IMR-90 (cell line): Measurements from ENCODE around the gene DYNLT2B. TPM values are rescaled to one million over a fixed set of nuclear protein-coding genes. Genes with fewer than 3 reads are reported as not detected.

Source experiments
- ATAC-seq: fragments of 200-7000 bp; cut with Tn5 transposase; 2 replicates; pipeline ENCODE4 v1.9.1; 2020; ENCODE audit warnings: low read depth, mild to moderate bottlenecking, moderate library complexity
- BruUV-seq: library from RNA; stranded (reverse); fragments of 400-500 nt; replicated peaks from 2 replicates; lab custom pipeline; 2021; lab: Mats Ljungman, UMichigan
- CTCF ChIA-PET: fragments of 300-600 bp; formaldehyde crosslinking; extraction: SDS; loops from one replicate; lab custom pipeline; 2021; ENCODE audit warnings: antibody characterized with exemption; lab: Yijun Ruan, JAX
- POLR2A ChIA-PET: fragments of 300-600 bp; sonication (Branson Sonifier 250); formaldehyde crosslinking; loops from one replicate; lab custom pipeline; 2022; ENCODE audit warnings: antibody characterized with exemption; ENCODE audit not compliant: unreplicated experiment; lab: Charles Lee
- DNase-seq: peaks from one replicate; pipeline ENCODE4 v3.0.0; 2013
- H2AFZ ChIP-seq: replicated peaks from 2 replicates; pipeline ENCODE3; 2013; ENCODE audit warnings: low read length, mild to moderate bottlenecking; ENCODE audit not compliant: poor library complexity
- H2AK5ac ChIP-seq: 2 replicates; pipeline ENCODE4 v1.6.1; 2013; ENCODE audit warnings: low read depth, low read length, inconsistent platforms
- H2AK9ac ChIP-seq: replicated peaks from 2 replicates; pipeline ENCODE3; 2013; ENCODE audit warnings: mild to moderate bottlenecking, low read depth, low read length, moderate library complexity; ENCODE audit not compliant: poor library complexity
- H2BK120ac ChIP-seq: 2 replicates; pipeline ENCODE4 v1.6.1; 2013; ENCODE audit warnings: low read depth, low read length, inconsistent platforms
- H2BK15ac ChIP-seq: 3 replicates; pipeline ENCODE4 v1.6.1; 2013; ENCODE audit warnings: low read depth, low read length, inconsistent platforms
- H2BK20ac ChIP-seq: 2 replicates; pipeline ENCODE4 v1.6.1; 2013; ENCODE audit warnings: low read depth, mild to moderate bottlenecking, inconsistent platforms, low read length, moderate library complexity
- H2BK5ac ChIP-seq: 2 replicates; pipeline ENCODE4 v1.6.1; 2013; ENCODE audit warnings: mild to moderate bottlenecking, low read depth, low read length, inconsistent platforms; ENCODE audit not compliant: poor library complexity, severe bottlenecking
- H3K14ac ChIP-seq: replicated peaks from 2 replicates; pipeline ENCODE4 v1.6.1; 2013; ENCODE audit warnings: low read depth, low read length, inconsistent platforms
- H3K18ac ChIP-seq: 2 replicates; pipeline ENCODE4 v1.6.1; 2013; ENCODE audit warnings: low read depth, low read length, control low read depth
- H3K23ac ChIP-seq: 2 replicates; pipeline ENCODE4 v1.6.1; 2013; ENCODE audit warnings: low read depth, low read length, inconsistent platforms
- H3K27ac ChIP-seq: 2 replicates; pipeline ENCODE4 v1.5.1; 2013; ENCODE audit warnings: mild to moderate bottlenecking, control low read depth, low read length; ENCODE audit not compliant: insufficient read depth
- H3K27me3 ChIP-seq: 2 replicates; pipeline ENCODE4 v1.6.1; 2013; ENCODE audit warnings: low read length; ENCODE audit not compliant: control insufficient read depth, insufficient read depth
- H3K36me3 ChIP-seq: 2 replicates; pipeline ENCODE4 v1.6.1; 2013; ENCODE audit warnings: low read length, mixed read lengths; ENCODE audit not compliant: control insufficient read depth, insufficient read depth
- H3K4ac ChIP-seq: 2 replicates; pipeline ENCODE4 v1.6.1; 2013; ENCODE audit warnings: low read depth, low read length, inconsistent platforms
- H3K4me1 ChIP-seq: 2 replicates; pipeline ENCODE4 v1.6.1; 2013; ENCODE audit warnings: low read length, mixed read lengths; ENCODE audit not compliant: control insufficient read depth, insufficient read depth
- H3K4me2 ChIP-seq: 2 replicates; pipeline ENCODE4 v1.6.1; 2013; ENCODE audit warnings: low read depth, mild to moderate bottlenecking, control low read depth, low read length, moderate library complexity
- H3K4me3 ChIP-seq: 2 replicates; pipeline ENCODE4 v1.5.1; 2013; ENCODE audit warnings: low read depth, mild to moderate bottlenecking, control low read depth, low read length, moderate library complexity; ENCODE audit not compliant: insufficient read depth
- H3K56ac ChIP-seq: 2 replicates; pipeline ENCODE4 v1.6.1; 2013; ENCODE audit warnings: low read length, inconsistent platforms; ENCODE audit not compliant: insufficient read depth; ENCODE audit errors: extremely low read depth
- H3K79me1 ChIP-seq, 2 experiments: 2 replicates each; pipeline ENCODE4 v1.6.1; 2013; ENCODE audit warnings: low read length in 2 of 2, inconsistent platforms in 1 of 2, low read depth in 1 of 2
- H3K9ac ChIP-seq: 2 replicates; pipeline ENCODE4 v1.6.1; 2013; ENCODE audit warnings: low read depth, low read length, control low read depth
- H3K9me1 ChIP-seq: 2 replicates; pipeline ENCODE4 v1.6.1; 2013; ENCODE audit warnings: low read length, inconsistent platforms; ENCODE audit not compliant: insufficient read depth
- H3K9me3 ChIP-seq: 2 replicates; pipeline ENCODE4 v1.6.1; 2013; ENCODE audit warnings: low read length; ENCODE audit not compliant: control insufficient read depth, insufficient read depth
- H4K20me1 ChIP-seq: 2 replicates; pipeline ENCODE4 v1.6.1; 2013; ENCODE audit warnings: low read length, inconsistent platforms; ENCODE audit not compliant: insufficient read depth
- H4K5ac ChIP-seq: 2 replicates; pipeline ENCODE4 v1.6.1; 2013; ENCODE audit warnings: mild to moderate bottlenecking, low read depth, low read length, control low read depth
- H4K8ac ChIP-seq, 2 experiments: 2 replicates each; pipeline ENCODE4 v1.6.1; 2013; ENCODE audit warnings: low read depth in 2 of 2, low read length in 2 of 2, control low read depth in 1 of 2, inconsistent platforms in 1 of 2
- H4K91ac ChIP-seq: 2 replicates; pipeline ENCODE4 v1.6.1; 2013; ENCODE audit warnings: low read depth, low read length, inconsistent platforms; ENCODE audit not compliant: insufficient read depth
- BHLHE40 ChIP-seq: fragments of 150-350 bp; IDR thresholded peaks from 2 replicates; pipeline ENCODE4 v1.6.1; 2016; ENCODE audit warnings: mild to moderate bottlenecking, low read depth, low read length
- CEBPB ChIP-seq: IDR thresholded peaks from 2 replicates; pipeline ENCODE4 v1.6.1; 2012; ENCODE audit warnings: low read depth, low read length, improper control_type of control experiment
- CHD1 ChIP-seq: IDR thresholded peaks from 2 replicates; pipeline ENCODE4 v1.6.1; 2012; ENCODE audit warnings: low read depth, low read length, improper control_type of control experiment
- CTCF ChIP-seq: conservative IDR thresholded peaks from 2 replicates; pipeline ENCODE4 v1.5.1; 2012; ENCODE audit warnings: mild to moderate bottlenecking, low read depth, low read length, improper control_type of control experiment
- ELK1 ChIP-seq: fragments of 150-350 bp; IDR thresholded peaks from 2 replicates; pipeline ENCODE4 v1.6.1; 2016; ENCODE audit warnings: low read depth, mild to moderate bottlenecking, low read length, moderate library complexity, borderline replicate concordance
- FOS ChIP-seq: fragments of 150-350 bp; IDR thresholded peaks from 2 replicates; pipeline ENCODE4 v1.6.1; 2016; ENCODE audit warnings: low read depth, low read length
- MAFK ChIP-seq: IDR thresholded peaks from 2 replicates; pipeline ENCODE4 v1.6.1; 2012; ENCODE audit warnings: low read depth, low read length, improper control_type of control experiment
- MAZ ChIP-seq: IDR thresholded peaks from 2 replicates; pipeline ENCODE4 v1.6.1; 2012; ENCODE audit warnings: low read depth, mild to moderate bottlenecking, low read length, improper control_type of control experiment, moderate library complexity, borderline replicate concordance
- MXI1 ChIP-seq: IDR thresholded peaks from 2 replicates; pipeline ENCODE4 v1.6.1; 2012; ENCODE audit warnings: low read depth, mild to moderate bottlenecking, low read length, moderate library complexity, borderline replicate concordance
- NFE2L2 ChIP-seq: fragments of 150-350 bp; IDR thresholded peaks from 2 replicates; pipeline ENCODE4 v1.6.1; 2016; ENCODE audit warnings: low read depth, mild to moderate bottlenecking, low read length
- POLR2A ChIP-seq: IDR thresholded peaks from 2 replicates; pipeline ENCODE4 v1.6.1; 2012; ENCODE audit warnings: mild to moderate bottlenecking, low read depth, low read length
- RAD21 ChIP-seq: IDR thresholded peaks from 2 replicates; pipeline ENCODE4 v1.6.1; 2012; ENCODE audit warnings: low read length, improper control_type of control experiment
- RCOR1 ChIP-seq: IDR thresholded peaks from 2 replicates; pipeline ENCODE4 v1.6.1; 2012; ENCODE audit warnings: mild to moderate bottlenecking, low read length, improper control_type of control experiment; ENCODE audit not compliant: insufficient replicate concordance
- RFX5 ChIP-seq: IDR thresholded peaks from 2 replicates; pipeline ENCODE4 v1.8.0; 2012; ENCODE audit warnings: low read depth, mild to moderate bottlenecking, low read length, moderate library complexity
- SMC3 ChIP-seq: fragments of 150-350 bp; IDR thresholded peaks from 2 replicates; pipeline ENCODE4 v1.6.1; 2016; ENCODE audit warnings: low read depth, mild to moderate bottlenecking, antibody characterized with exemption, low read length, moderate library complexity
- USF2 ChIP-seq: fragments of 150-350 bp; IDR thresholded peaks from 2 replicates; pipeline ENCODE4 v1.6.1; 2017; ENCODE audit warnings: mild to moderate bottlenecking, antibody characterized with exemption, low read length, low read depth
- WGBS, 2 experiments: methylation state at CpG; one replicate each; pipeline versions ENCODE4 v1.1.5 to v1.1.7; 2013; ENCODE audit warnings: missing lambda C conversion rate in 2 of 2; ENCODE audit not compliant: insufficient read length in 1 of 2; ENCODE audit errors: extremely low coverage in 2 of 2; 5-methylcytosine and 5-hydroxymethylcytosine counted together
- dilution Hi-C: fragments of 300-500 bp; cut with HindIII; formaldehyde crosslinking; loops from one replicate; pipeline ENCODE4 v1.14.3; 2018; ENCODE audit warnings: low sequenced_read_pairs; ENCODE audit not compliant: unreplicated experiment
- in situ Hi-C: fragments of 300-500 bp; cut with MboI; formaldehyde crosslinking; loops from 3 replicates; pipeline ENCODE4 v1.14.3; 2019; ENCODE audit warnings: low sequenced_read_pairs, inconsistent platforms, mixed read lengths
- intact Hi-C: fragments of 100-400 bp; cut with micrococcal nuclease; formaldehyde crosslinking; loops from 2 replicates; pipeline ENCODE4 v1.10.0; 2022
- polyA plus RNA-seq, 3 experiments: library from polyadenylated mRNA; depleted of rRNA; stranded (reverse); fragments of >200 nt; gene quantifications; 2 replicates each; pipeline ENCODE4 v1.2.3, GENCODE V29; 2012; ENCODE audit warnings: low replicate concordance in 1 of 3
- total RNA-seq: library from RNA; depleted of rRNA; stranded (reverse); fragments of >200 nt; gene quantifications from 2 replicates; pipeline ENCODE4 v1.2.3, GENCODE V29; 2012

The DYNLT2B gene
- total and polyA plus RNA-seq, 2 of the 4 experiments (the other 2 are of a cell fraction) = 2.2 to 6.0 TPM

GRCh38 chr3:196351541-196351940 lies 33.5 kb upstream of the DYNLT2B start:
- WGBS, 2 experiments = no CpG with 5 or more reads among the region's 6 CpGs
- CTCF ChIA-PET = no interaction called here
- TF ChIP-seq RAD21 (no peak), MXI1 (no peak), FOS (no peak), BHLHE40 (no peak), MAFK (no peak), CEBPB (no peak), MAZ (no peak), SMC3 (no peak), ELK1 (no peak), CTCF (no peak), USF2 (no peak), CHD1 (no peak), RCOR1 (no peak), NFE2L2 (no peak), RFX5 (no peak), POLR2A (no peak)

More at GRCh38 chr3:196351541-196351940, 33.5 kb upstream of the DYNLT2B start:
- no peak overlapping the region for H3K9ac ChIP-seq
- H2AK5ac ChIP-seq = no peak overlapping the region
- no peaks in the 10 kb centered on the region for H3K27me3 ChIP-seq
- no peak overlapping the region for H3K4me2 ChIP-seq
- POLR2A ChIA-PET = no interaction called here
- H3K56ac ChIP-seq = no peak overlapping the region
- no peak overlapping the region for H2AFZ ChIP-seq
- intact Hi-C loops (no loop called here), in situ Hi-C loops (no loop called here), dilution Hi-C loops (no loop called here)
- no peaks in the 10 kb centered on the region for H3K4me1 ChIP-seq
- H3K4me3 ChIP-seq = no peak overlapping the region
- H3K9me3 ChIP-seq = no peaks in the 10 kb centered on the region
- no peak overlapping the region for H2BK20ac ChIP-seq
- no peak overlapping the region for H2BK5ac ChIP-seq
- no peak overlapping the region for H3K18ac ChIP-seq
- H3K4ac ChIP-seq = no peak overlapping the region
- no peak overlapping the region for H4K8ac ChIP-seq
- H3K36me3 ChIP-seq = peaks cover 27% of the 10 kb centered on the region
- no peak overlapping the region for H4K5ac ChIP-seq
- H3K14ac ChIP-seq = no peak overlapping the region
- H2BK120ac ChIP-seq = no peak overlapping the region
- no peak overlapping the region for H2BK15ac ChIP-seq
- H3K27ac ChIP-seq = no peak overlapping the region
- H2AK9ac ChIP-seq = no peak overlapping the region
- H3K23ac ChIP-seq = no peak overlapping the region
- DNase-seq (no peak), ATAC-seq (no peak)
- BruUV-seq = no TSS peak
- no peaks in the 10 kb centered on the region for H3K9me1 ChIP-seq
- H4K20me1 ChIP-seq = no peaks in the 10 kb centered on the region
- H3K79me1 ChIP-seq = peaks cover 0 to 2% of the 10 kb centered on the region in 2 experiments; a peak in 2 of 4 replicates
- H4K91ac ChIP-seq = no peak overlapping the region
